HEK293 (cell line): ENCODE results near the gene NOPCHAP1.

Source experiments
- CTCF ChIA-PET: fragments of 350-600 bp; formaldehyde crosslinking; extraction: SDS; loops from one replicate; lab custom pipeline; 2021; ENCODE audit warnings: antibody characterized with exemption; lab: Yijun Ruan, JAX
- POLR2A ChIA-PET: fragments of 300-600 bp; formaldehyde crosslinking; extraction: SDS; loops from one replicate; lab custom pipeline; 2020; ENCODE audit warnings: antibody characterized with exemption, inconsistent platforms; lab: Yijun Ruan, JAX
- H3K27ac ChIP-seq: fragments of 200-500 bp; sonication (Bioruptor generic); 2 replicates; pipeline ENCODE4 v1.5.1; 2014; ENCODE audit warnings: low read depth, low read length, control low read depth, inconsistent platforms; ENCODE audit errors: extremely low read depth
- H3K36me3 ChIP-seq, 2 experiments: fragments of 200-500 bp in 1 of 2; sonication (Bioruptor generic) in 1 of 2; 1 replicate in 1 of 2; 2 replicates in 1 of 2; pipeline ENCODE4 v1.5.1; 2014 to 2017; ENCODE audit warnings: inconsistent platforms in 2 of 2, low read length in 2 of 2; ENCODE audit not compliant: control insufficient read depth in 2 of 2, insufficient read depth in 1 of 2
- H3K4me1 ChIP-seq: fragments of 200-500 bp; sonication (Bioruptor generic); 2 replicates; pipeline ENCODE4 v1.5.1; 2014; ENCODE audit warnings: mild to moderate bottlenecking, low read length, inconsistent platforms; ENCODE audit not compliant: control insufficient read depth, insufficient read depth
- H3K4me3 ChIP-seq: 2 replicates; pipeline ENCODE4 v1.5.1; 2011; ENCODE audit warnings: low read depth, mild to moderate bottlenecking, control low read depth, low read length, moderate library complexity
- H3K9me3 ChIP-seq: fragments of 200-500 bp; sonication (Bioruptor generic); 2 replicates; pipeline ENCODE4 v1.5.1; 2014; ENCODE audit warnings: low read depth, low read length, inconsistent platforms; ENCODE audit not compliant: control insufficient read depth, insufficient read depth
- FEZF1 ChIP-seq: fragments of 450-650 bp; formaldehyde crosslinking; IDR thresholded peaks from 2 replicates; pipeline ENCODE4 v1.5.1; 2016; ENCODE audit warnings: missing biosample characterization, missing genetic modification characterization
- MEIS1 ChIP-seq: sonication (generic); formaldehyde crosslinking; IDR thresholded peaks from 2 replicates; pipeline ENCODE4 v1.8.1; 2022; ENCODE audit warnings: missing genetic modification reagents, mild to moderate bottlenecking, borderline replicate concordance
- MZF1 ChIP-seq: fragments of 450-650 bp; formaldehyde crosslinking; IDR thresholded peaks from 2 replicates; pipeline ENCODE4 v1.5.1; 2017; ENCODE audit warnings: missing biosample characterization, missing genetic modification characterization, borderline replicate concordance
- PATZ1 ChIP-seq: fragments of 450-650 bp; formaldehyde crosslinking; IDR thresholded peaks from 2 replicates; pipeline ENCODE4 v1.5.1; 2016; ENCODE audit warnings: missing biosample characterization, missing genetic modification characterization
- PRDM1 ChIP-seq: fragments of 450-650 bp; formaldehyde crosslinking; IDR thresholded peaks from 2 replicates; pipeline ENCODE4; 2016; ENCODE audit warnings: missing biosample characterization, missing genetic modification characterization
- PRDM10 ChIP-seq: fragments of 450-650 bp; formaldehyde crosslinking; IDR thresholded peaks from 2 replicates; pipeline ENCODE4 v1.5.1; 2016; ENCODE audit warnings: missing biosample characterization, missing genetic modification characterization
- SP7 ChIP-seq: fragments of 450-650 bp; formaldehyde crosslinking; IDR thresholded peaks from 2 replicates; pipeline ENCODE4 v1.5.1; 2016; ENCODE audit warnings: missing biosample characterization, missing genetic modification characterization
- ZBTB17 ChIP-seq: fragments of 450-650 bp; formaldehyde crosslinking; IDR thresholded peaks from 2 replicates; pipeline ENCODE4 v1.5.1; 2016; ENCODE audit warnings: missing biosample characterization, missing genetic modification characterization
- ZBTB20 ChIP-seq: fragments of 450-650 bp; formaldehyde crosslinking; IDR thresholded peaks from 2 replicates; pipeline ENCODE4 v1.5.1; 2016; ENCODE audit warnings: missing biosample characterization, missing genetic modification characterization
- ZBTB44 ChIP-seq: fragments of 450-650 bp; IDR thresholded peaks from 2 replicates; pipeline ENCODE4 v1.5.1; 2018; ENCODE audit warnings: missing biosample characterization, mild to moderate bottlenecking, missing genetic modification characterization
- ZBTB49 ChIP-seq: fragments of 450-650 bp; formaldehyde crosslinking; IDR thresholded peaks from 2 replicates; pipeline ENCODE4 v1.5.1; 2016; ENCODE audit warnings: missing biosample characterization, missing genetic modification characterization, low read depth
- ZFP3 ChIP-seq: fragments of 450-650 bp; formaldehyde crosslinking; IDR thresholded peaks from 2 replicates; pipeline ENCODE4 v1.5.1; 2016; ENCODE audit warnings: low read depth, missing biosample characterization, missing genetic modification characterization
- ZFP37 ChIP-seq: fragments of 450-650 bp; formaldehyde crosslinking; IDR thresholded peaks from 2 replicates; pipeline ENCODE4 v1.5.1; 2016; ENCODE audit warnings: missing biosample characterization, missing genetic modification characterization
- ZNF10 ChIP-seq: fragments of 450-650 bp; formaldehyde crosslinking; IDR thresholded peaks from 2 replicates; pipeline ENCODE4 v1.5.1; 2017; ENCODE audit warnings: missing biosample characterization, missing genetic modification characterization
- ZNF112 ChIP-seq: fragments of 450-650 bp; formaldehyde crosslinking; IDR thresholded peaks from 2 replicates; pipeline ENCODE4 v1.5.0; 2017; ENCODE audit warnings: missing biosample characterization, missing genetic modification characterization
- ZNF121 ChIP-seq: fragments of 450-650 bp; formaldehyde crosslinking; IDR thresholded peaks from 2 replicates; pipeline ENCODE4 v1.5.1; 2016; ENCODE audit warnings: missing biosample characterization, missing genetic modification characterization
- ZNF175 ChIP-seq: fragments of 450-650 bp; formaldehyde crosslinking; IDR thresholded peaks from 2 replicates; pipeline ENCODE4 v1.5.1; 2016; ENCODE audit warnings: missing biosample characterization, missing genetic modification characterization
- ZNF221 ChIP-seq: fragments of 450-650 bp; formaldehyde crosslinking; IDR thresholded peaks from 2 replicates; pipeline ENCODE4 v1.5.1; 2017; ENCODE audit warnings: missing biosample characterization, missing genetic modification characterization, borderline replicate concordance
- ZNF354C ChIP-seq: fragments of 450-650 bp; formaldehyde crosslinking; IDR thresholded peaks from 2 replicates; pipeline ENCODE4 v1.5.1; 2016; ENCODE audit warnings: missing biosample characterization, missing genetic modification characterization, low read depth, borderline replicate concordance
- ZNF692 ChIP-seq: fragments of 450-650 bp; formaldehyde crosslinking; IDR thresholded peaks from 2 replicates; pipeline ENCODE4 v1.5.1; 2016; ENCODE audit warnings: missing biosample characterization, missing genetic modification characterization
- ZNF701 ChIP-seq: fragments of 450-650 bp; formaldehyde crosslinking; IDR thresholded peaks from 2 replicates; pipeline ENCODE4 v1.5.1; 2016; ENCODE audit warnings: missing biosample characterization, missing genetic modification characterization
- ZNF791 ChIP-seq: fragments of 450-650 bp; formaldehyde crosslinking; IDR thresholded peaks from 2 replicates; pipeline ENCODE4 v1.5.1; 2016; ENCODE audit warnings: missing biosample characterization, missing genetic modification characterization
- ZSCAN16 ChIP-seq: fragments of 450-650 bp; formaldehyde crosslinking; IDR thresholded peaks from 2 replicates; pipeline ENCODE4 v1.5.1; 2016; ENCODE audit warnings: missing biosample characterization, missing genetic modification characterization

Gene NOPCHAP1

GRCh38 chr12:104958805-104959334 is 27.2 kb upstream of the NOPCHAP1 start (continued):
- no peak for TF ChIP-seq ZBTB49 (tag by site-specific recombination)
- no peak for TF ChIP-seq ZNF121 (tag by site-specific recombination)
- no peak for TF ChIP-seq ZNF791 (tag by site-specific recombination)
- TF ChIP-seq PATZ1 (tag by site-specific recombination), result peak; percentile 83
- TF ChIP-seq PRDM10 (tag by site-specific recombination), result 0 out of 2 replicates have a peak, but pooled peaks have one; percentile 12
- TF ChIP-seq ZFP37 (tag by site-specific recombination), result peak; percentile 44; the same call in 1 of the 2 replicates

- ChIA-PET POLR2A (interaction anchor here (0.6 to 2.5 kb wide), 4 partner anchors 23 to 47 kb away, joined by 3 to 12 read pairs (median 3); partner anchors contain the start of gene NOPCHAP1), CTCF (interaction anchor here (0.6 to 1.4 kb wide), 10 partner anchors 8 to 586 kb away, joined by 3 to 7 read pairs (median 4); no protein-coding TSS in a partner anchor)
- no peak for TF ChIP-seq ZNF354C (tag by site-specific recombination)
- TF ChIP-seq MZF1 (tag by site-specific recombination), result no peak
- TF ChIP-seq MEIS1 (CRISPR knock-in tag), result no peak
- TF ChIP-seq ZNF701 (tag by site-specific recombination), result no peak
- no peak for TF ChIP-seq ZBTB44 (tag by site-specific recombination)
- no peak for TF ChIP-seq ZNF692
- peak; percentile 79 for TF ChIP-seq SP7 (tag by site-specific recombination)
- TF ChIP-seq ZSCAN16 (tag by site-specific recombination), result no peak
- no peak for TF ChIP-seq ZNF175 (tag by site-specific recombination)
- TF ChIP-seq FEZF1 (tag by site-specific recombination), result no peak
- no peak for TF ChIP-seq ZNF221 (tag by site-specific recombination)
- TF ChIP-seq PRDM1, result peak; percentile 65
- no peak for TF ChIP-seq ZFP3 (tag by site-specific recombination)
- no peak for TF ChIP-seq ZBTB20
- no peak for TF ChIP-seq ZNF112 (tag by site-specific recombination)
- no peak for TF ChIP-seq ZNF10 (tag by site-specific recombination)
- TF ChIP-seq ZBTB17 (tag by site-specific recombination), result peak; percentile 28; the same call in 1 of the 2 replicates
- Histone ChIP-seq H3K36me3 (no peaks in the 10 kb centered on the region), H3K4me3 (no peak overlapping the region; the same call in 1 of the 2 replicates), H3K9me3 (no peaks in the 10 kb centered on the region), H3K4me1 (peaks cover 11% of the 10 kb centered on the region), H3K27ac (no peak overlapping the region)
Observed at GRCh38 chr12:104959335-104959841, 26.7 kb upstream of the NOPCHAP1 start.
